Sigmoid colon (tissue), 4 donors: ENCODE measurements around the gene SELENOS.

Experiments used
- EP300 ChIP-seq, 4 donors: sonication (generic); formaldehyde crosslinking; IDR thresholded peaks; one replicate each; pipeline ENCODE4 v1.6.1; 2017; ENCODE audit warnings: antibody characterized with exemption in 4 of 4
- POLR2A ChIP-seq, 2 donors: fragments of 450-650 bp; IDR thresholded peaks; one replicate each; pipeline ENCODE4 v1.6.1; 2016; ENCODE audit warnings: antibody characterized with exemption in 2 of 2, mild to moderate bottlenecking in 2 of 2, moderate library complexity in 2 of 2
- POLR2AphosphoS5 ChIP-seq, 4 donors: sonication (generic); formaldehyde crosslinking; IDR thresholded peaks; one replicate each; pipeline ENCODE4 v1.6.1; 2017; ENCODE audit warnings: antibody characterized with exemption in 4 of 4
- TF ChIP-seq, protein P1 (sequence below), 4 experiments: fragments of 450-650 bp in 3 of 4; fragments of 200-600 bp in 1 of 4; IDR thresholded peaks; one replicate each; pipeline ENCODE4 v1.5.1; 2016 to 2019; ENCODE audit warnings: antibody characterized with exemption in 4 of 4, mild to moderate bottlenecking in 3 of 4, moderate library complexity in 2 of 4

DNA sequence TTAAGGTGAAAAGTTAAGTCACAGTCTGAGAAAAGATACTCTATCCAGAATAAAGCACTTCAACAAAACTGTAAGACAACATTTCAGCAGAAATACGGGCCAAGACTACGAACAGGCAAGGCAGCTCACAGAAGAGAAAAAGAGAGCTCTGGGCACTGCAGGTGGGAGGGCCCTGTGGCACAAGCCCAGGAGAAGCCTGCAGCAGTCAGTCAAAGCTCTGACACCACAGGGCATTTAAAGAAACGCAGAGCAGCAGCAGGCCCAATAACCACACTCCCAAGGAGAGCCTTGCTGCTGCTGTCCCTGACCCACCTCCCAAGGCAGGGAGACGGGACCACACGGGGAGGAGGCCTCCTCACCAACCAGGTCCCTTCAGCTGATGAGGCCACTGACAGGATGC is 44.6 kb downstream of the SELENOS start:
- TF ChIP-seq, protein P1, sequence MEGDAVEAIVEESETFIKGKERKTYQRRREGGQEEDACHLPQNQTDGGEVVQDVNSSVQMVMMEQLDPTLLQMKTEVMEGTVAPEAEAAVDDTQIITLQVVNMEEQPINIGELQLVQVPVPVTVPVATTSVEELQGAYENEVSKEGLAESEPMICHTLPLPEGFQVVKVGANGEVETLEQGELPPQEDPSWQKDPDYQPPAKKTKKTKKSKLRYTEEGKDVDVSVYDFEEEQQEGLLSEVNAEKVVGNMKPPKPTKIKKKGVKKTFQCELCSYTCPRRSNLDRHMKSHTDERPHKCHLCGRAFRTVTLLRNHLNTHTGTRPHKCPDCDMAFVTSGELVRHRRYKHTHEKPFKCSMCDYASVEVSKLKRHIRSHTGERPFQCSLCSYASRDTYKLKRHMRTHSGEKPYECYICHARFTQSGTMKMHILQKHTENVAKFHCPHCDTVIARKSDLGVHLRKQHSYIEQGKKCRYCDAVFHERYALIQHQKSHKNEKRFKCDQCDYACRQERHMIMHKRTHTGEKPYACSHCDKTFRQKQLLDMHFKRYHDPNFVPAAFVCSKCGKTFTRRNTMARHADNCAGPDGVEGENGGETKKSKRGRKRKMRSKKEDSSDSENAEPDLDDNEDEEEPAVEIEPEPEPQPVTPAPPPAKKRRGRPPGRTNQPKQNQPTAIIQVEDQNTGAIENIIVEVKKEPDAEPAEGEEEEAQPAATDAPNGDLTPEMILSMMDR (IDR thresholded peaks at IDR 0.05), result no peak
- TF ChIP-seq POLR2A (IDR thresholded peaks at IDR 0.05) (no peak), EP300 (IDR thresholded peaks at IDR 0.05) (no peak), POLR2AphosphoS5 (IDR thresholded peaks at IDR 0.05) (no peak)
